Spleen (tissue), 11 donors: Measurements from ENCODE around the gene CALY. TPM values are rescaled to one million over a fixed set of nuclear protein-coding genes. Genes with fewer than 3 reads are reported as not detected.
A peak's percentile ranks its signal among the peaks of the same experiment; 100 is the strongest.

Source experiments
- DNase-seq: peaks from one replicate; pipeline ENCODE4 v3.0.0-alpha.2; 2020
- H3K27ac ChIP-seq, 8 donors: fragments of 200-600 bp; sonication (generic) in 7 of 8; 1 replicate in 4 of 8; 2 replicates in 4 of 8; pipeline versions ENCODE4 v1.5.0 to v1.8.0; 2016 to 2021; ENCODE audit warnings: inconsistent platforms in 4 of 8, mild to moderate bottlenecking in 4 of 8, moderate library complexity in 1 of 8
- H3K27me3 ChIP-seq, 7 donors: fragments of 200-600 bp; sonication (generic) in 6 of 7; replicated peaks in 1 of 7; 1 replicate in 4 of 7; 2 replicates in 3 of 7; pipeline versions ENCODE4 v1.5.0 to v1.8.0; 2016 to 2021; ENCODE audit warnings: inconsistent platforms in 3 of 7, mild to moderate bottlenecking in 1 of 7
- H3K36me3 ChIP-seq, 6 donors: fragments of 200-600 bp; sonication (generic) in 5 of 6; 1 replicate in 4 of 6; 2 replicates in 2 of 6; pipeline versions ENCODE4 v1.5.0 to v1.8.0; 2016 to 2021; ENCODE audit warnings: inconsistent platforms in 2 of 6
- H3K4me1 ChIP-seq, 6 donors: fragments of 200-600 bp; sonication (generic) in 5 of 6; 1 replicate in 3 of 6; 2 replicates in 3 of 6; pipeline versions ENCODE4 v1.5.0 to v1.8.0; 2016 to 2021; ENCODE audit warnings: inconsistent platforms in 3 of 6
- H3K4me3 ChIP-seq, 8 donors: fragments of 200-600 bp; sonication (generic) in 7 of 8; 1 replicate in 4 of 8; 2 replicates in 4 of 8; pipeline versions ENCODE4 v1.5.0 to v1.8.0; 2016 to 2021; ENCODE audit warnings: inconsistent platforms in 4 of 8, mild to moderate bottlenecking in 4 of 8, moderate library complexity in 2 of 8
- H3K9me3 ChIP-seq, 8 donors: fragments of 200-600 bp; sonication (generic) in 7 of 8; 1 replicate in 4 of 8; 2 replicates in 4 of 8; pipeline versions ENCODE4 v1.5.0 to v1.8.0; 2016 to 2021; ENCODE audit warnings: inconsistent platforms in 4 of 8
- POLR2A ChIP-seq, 3 donors: fragments of 450-650 bp; IDR thresholded peaks; one replicate each; pipeline ENCODE4 v1.5.1; 2017; ENCODE audit warnings: antibody characterized with exemption in 3 of 3, mild to moderate bottlenecking in 1 of 3
- POLR2AphosphoS5 ChIP-seq, 3 donors: sonication (generic); formaldehyde crosslinking; IDR thresholded peaks; one replicate each; pipeline ENCODE4 v1.5.1; 2017; ENCODE audit warnings: antibody characterized with exemption in 3 of 3
- WGBS, 5 donors: extraction: QIAGEN DNeasy Blood & Tissue Kit in 3 of 5; methylation state at CpG; one replicate each; pipeline versions ENCODE4 v1.1.5 to v1.1.7; 2013 to 2018; 5-methylcytosine and 5-hydroxymethylcytosine counted together
- intact Hi-C: fragments of 100-400 bp; cut with DNase I; formaldehyde crosslinking; loops from one replicate; pipeline ENCODE4 v1.15.0; 2023; ENCODE audit warnings: low total_unique reads
- polyA plus RNA-seq, 3 donors: library from polyadenylated mRNA; stranded (reverse); fragments of 200-250 nt; gene quantifications; one replicate each; pipeline ENCODE4 v1.2.1, GENCODE V29; 2013
- total RNA-seq, 7 donors: library from RNA; depleted of rRNA in 3 of 7; stranded (reverse); fragments of >200 nt in 3 of 7; fragmentation: NEBNext Ultra II Directional in 4 of 7; extraction: Animal tissue kit (Norgen Biotek cat#: 25700) in 4 of 7; gene quantifications; one replicate each; pipeline versions ENCODE4 v1.1.0 to v1.2.1, GENCODE V29; 2016 to 2021
- TF ChIP-seq, protein P1 (sequence below), 11 experiments: fragments of 200-600 bp in 7 of 11; fragments of 450-650 bp in 4 of 11; sonication (generic) in 4 of 11; IDR thresholded peaks in 8 of 11; conservative IDR thresholded peaks in 3 of 11; 1 replicate in 7 of 11; 2 replicates in 4 of 11; pipeline versions ENCODE4 v1.4.0 to v1.8.0; 2016 to 2021; ENCODE audit warnings: antibody characterized with exemption in 11 of 11, inconsistent platforms in 4 of 11, mild to moderate bottlenecking in 1 of 11
- donor health status: healthy with polysubstance abuse.
- donor health status: DM: no; HTN: no; CAD: no; lungs with moderate emphysema.
- donor health status: DM: no; HTN: no; CAD: no.
- donor health status: Bipolar disorder and iron deficiency.
- donor health status: healthy.
- donor health status: DM: no; HTN: no; CAD: no.
- donor health status: DM: yes; HTN: yes; CAD: no.

CALY gene
- total and polyA plus RNA-seq, 10 donors: 0.04 to 3.4 (median 0.34) TPM; not detected in 1

DNA sequence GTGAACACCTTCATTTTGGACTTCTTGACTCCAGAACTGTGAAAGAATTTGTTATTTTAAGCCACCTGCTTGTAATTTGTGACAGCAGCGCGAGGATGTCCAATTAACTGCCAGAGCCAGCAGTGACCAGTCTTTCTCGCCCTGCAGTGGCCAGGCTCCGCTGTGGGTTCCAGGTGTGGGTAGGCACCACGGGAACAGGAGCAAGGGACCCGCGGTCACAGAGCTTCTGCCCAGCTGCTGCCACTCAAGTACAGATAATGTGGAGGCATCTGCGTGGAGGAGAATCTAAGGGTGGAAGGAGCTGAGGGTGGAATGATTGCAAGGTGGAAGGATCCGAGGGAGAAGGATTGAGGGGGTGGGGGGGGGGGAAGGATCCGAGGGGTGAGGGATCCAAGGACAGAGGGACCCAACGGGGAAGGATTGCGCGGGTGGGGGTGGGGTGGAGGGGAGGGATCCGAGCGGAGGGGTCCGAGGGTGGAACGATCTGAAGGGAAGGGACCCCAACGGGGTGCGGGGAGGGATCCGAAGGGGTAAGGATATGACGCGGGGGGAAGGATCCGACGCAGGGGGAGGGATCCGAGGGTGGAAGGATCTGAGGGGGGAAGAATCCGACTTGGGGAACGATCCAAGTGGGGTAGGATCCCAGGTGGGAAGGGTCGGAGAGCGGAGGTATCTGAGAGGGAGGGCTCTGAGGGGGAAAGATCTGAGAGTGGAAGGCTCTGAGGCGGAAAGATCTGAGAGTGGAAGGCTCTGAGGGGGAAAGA is 3.6 kb downstream of the CALY start:
- Histone ChIP-seq H3K4me3 (no peak overlapping the region), H3K27me3 (peaks cover 0 to 80% (median 58%) of the 10 kb centered on the region in 7 donors), H3K9me3 (no peaks in the 10 kb centered on the region), H3K27ac (no peak overlapping the region), H3K36me3 (no peaks in the 10 kb centered on the region), H3K4me1 (peaks cover 15 to 42% (median 33%) of the 10 kb centered on the region in 6 donors)
- 81 to 86% (median 84%) methylated on average over 30 of the region's 30 CpGs for WGBS, 5 donors
- TF ChIP-seq POLR2AphosphoS5 (IDR thresholded peaks at IDR 0.05): no peak
- intact Hi-C loops: loop anchor here (10.0 kb wide), 1 partner anchor 192 kb away; the partner anchor contains the start of gene CYP2E1
- no peak for DNase-seq

DNA sequence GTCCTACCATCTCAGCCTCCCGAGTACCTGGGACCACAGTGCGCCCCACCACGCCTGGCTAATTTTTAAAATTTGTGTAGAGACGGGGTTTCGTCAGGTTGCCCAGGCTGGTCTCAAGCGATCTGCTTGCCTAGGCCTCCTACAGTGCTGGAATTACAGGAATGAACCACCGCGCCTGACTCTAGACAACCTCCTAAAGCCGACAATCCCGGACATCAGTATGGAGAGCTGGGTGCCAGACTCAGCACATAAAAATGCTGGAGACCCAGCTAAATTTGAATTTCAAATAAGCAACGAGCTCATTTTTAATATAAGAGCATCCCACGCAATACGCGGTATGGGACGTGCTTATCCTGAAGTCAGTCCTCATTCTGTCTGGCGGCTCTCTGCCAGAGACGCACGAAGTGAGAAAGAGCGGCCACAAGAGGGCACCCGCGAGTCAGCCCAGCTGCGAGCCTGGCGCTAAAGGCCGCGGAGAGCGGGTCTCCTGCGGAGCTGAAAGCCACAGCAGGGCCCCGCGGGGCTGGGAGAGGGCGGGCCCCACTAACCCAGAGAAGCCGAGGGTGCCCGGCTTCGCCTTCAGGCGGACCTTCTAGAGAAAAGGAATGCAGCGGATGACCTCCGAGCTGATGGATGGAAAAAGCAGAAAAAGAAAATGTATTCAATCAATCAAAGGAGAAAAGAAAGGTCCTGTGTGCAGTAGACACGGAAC is 7.0 kb downstream of the CALY start:
- Histone ChIP-seq H3K4me1 (peaks cover 8 to 33% (median 27%) of the 10 kb centered on the region in 6 donors), H3K9me3 (no peaks in the 10 kb centered on the region), H3K27me3 (peaks cover 3 to 80% (median 58%) of the 10 kb centered on the region in 7 donors), H3K27ac (no peak overlapping the region), H3K36me3 (no peaks in the 10 kb centered on the region), H3K4me3 (peak overlapping the region in 3 of 8 donors; percentile 10 to 47 (median 14))
- DNase-seq: peak; percentile 96
- intact Hi-C loops: loop anchor here (10.0 kb wide), 1 partner anchor 195 kb away; the partner anchor contains the start of gene CYP2E1
- 9 to 12% (median 10%) methylated on average over 34 to 37 of the region's 37 CpGs for WGBS, 5 donors
- TF ChIP-seq POLR2A (IDR thresholded peaks at IDR 0.05) (no peak), POLR2AphosphoS5 (IDR thresholded peaks at IDR 0.05) (peak; percentile 59 to 72 (median 66))
- TF ChIP-seq, protein P1, sequence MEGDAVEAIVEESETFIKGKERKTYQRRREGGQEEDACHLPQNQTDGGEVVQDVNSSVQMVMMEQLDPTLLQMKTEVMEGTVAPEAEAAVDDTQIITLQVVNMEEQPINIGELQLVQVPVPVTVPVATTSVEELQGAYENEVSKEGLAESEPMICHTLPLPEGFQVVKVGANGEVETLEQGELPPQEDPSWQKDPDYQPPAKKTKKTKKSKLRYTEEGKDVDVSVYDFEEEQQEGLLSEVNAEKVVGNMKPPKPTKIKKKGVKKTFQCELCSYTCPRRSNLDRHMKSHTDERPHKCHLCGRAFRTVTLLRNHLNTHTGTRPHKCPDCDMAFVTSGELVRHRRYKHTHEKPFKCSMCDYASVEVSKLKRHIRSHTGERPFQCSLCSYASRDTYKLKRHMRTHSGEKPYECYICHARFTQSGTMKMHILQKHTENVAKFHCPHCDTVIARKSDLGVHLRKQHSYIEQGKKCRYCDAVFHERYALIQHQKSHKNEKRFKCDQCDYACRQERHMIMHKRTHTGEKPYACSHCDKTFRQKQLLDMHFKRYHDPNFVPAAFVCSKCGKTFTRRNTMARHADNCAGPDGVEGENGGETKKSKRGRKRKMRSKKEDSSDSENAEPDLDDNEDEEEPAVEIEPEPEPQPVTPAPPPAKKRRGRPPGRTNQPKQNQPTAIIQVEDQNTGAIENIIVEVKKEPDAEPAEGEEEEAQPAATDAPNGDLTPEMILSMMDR (IDR thresholded peaks at IDR 0.05 in 8 of 11, conservative IDR thresholded peaks at IDR 0.05 in 3 of 11): peak; percentile 58 to 95 (median 94)

DNA sequence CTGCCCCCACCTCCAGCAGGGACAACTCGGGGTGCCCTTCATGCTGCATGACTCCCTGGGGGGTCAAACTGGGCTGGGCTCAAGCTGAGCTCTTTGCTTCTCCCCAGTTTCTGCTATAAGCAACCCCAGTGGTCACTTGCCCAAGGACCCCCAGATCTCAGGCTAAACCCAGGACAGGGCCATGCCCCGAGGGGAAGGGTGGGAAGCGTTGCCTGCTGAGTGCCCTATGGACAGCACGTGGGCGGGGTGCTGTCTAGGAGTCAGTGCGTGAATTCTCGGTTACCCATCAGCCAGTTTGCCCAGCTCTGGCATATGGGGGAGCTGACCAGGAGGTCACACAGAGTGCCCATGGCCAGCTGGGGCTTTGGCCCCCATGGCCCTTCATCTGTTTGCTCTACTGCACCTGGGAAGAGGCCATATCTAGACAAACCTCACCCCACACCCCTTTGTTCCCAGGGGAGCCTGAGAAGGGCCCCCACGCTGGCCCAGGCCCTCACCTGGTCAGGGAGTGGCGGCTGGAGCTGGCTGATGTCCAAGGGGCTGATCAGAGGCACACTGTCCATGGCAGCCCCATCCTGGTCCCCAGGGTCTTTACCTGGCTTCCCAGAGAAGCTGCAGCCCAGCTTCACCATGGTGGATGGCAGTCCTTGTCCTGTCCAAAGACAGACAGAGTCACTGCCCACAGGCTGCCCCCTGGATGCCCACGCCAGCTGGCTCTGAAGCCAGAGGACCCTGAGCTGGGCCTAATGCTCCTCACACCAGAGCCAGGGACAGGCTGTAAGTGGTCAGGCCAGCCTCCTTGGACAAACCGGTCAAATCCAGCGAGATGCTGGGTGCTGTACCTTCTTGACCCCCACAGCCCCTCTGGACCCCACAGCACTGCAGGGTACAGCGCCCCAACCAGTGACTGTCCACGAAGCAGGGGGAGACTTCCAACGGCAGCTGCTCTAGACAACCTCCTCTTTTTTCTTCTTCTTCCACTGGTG is 8.0 kb downstream of the CALY start:
- peaks cover 3 to 87% (median 56%) of the 10 kb centered on the region in 7 donors for H3K27me3 ChIP-seq

More for the DNA sequence above, 8.0 kb downstream of the CALY start:
- no peak overlapping the region for H3K27ac ChIP-seq
- intact Hi-C loops: no loop called here
- DNase-seq: no peak
- no peaks in the 10 kb centered on the region for H3K9me3 ChIP-seq
- WGBS, 5 donors: 79 to 90% (median 83%) methylated on average over 10 to 15 of the region's 15 CpGs
- H3K4me1 ChIP-seq: peaks cover 7 to 38% (median 31%) of the 10 kb centered on the region in 6 donors
- TF ChIP-seq, protein P1 (IDR thresholded peaks at IDR 0.05 in 8 of 11, conservative IDR thresholded peaks at IDR 0.05 in 3 of 11): no peak
- TF ChIP-seq POLR2AphosphoS5 (IDR thresholded peaks at IDR 0.05) (no peak), POLR2A (IDR thresholded peaks at IDR 0.05) (no peak)
- H3K36me3 ChIP-seq: no peaks in the 10 kb centered on the region
- H3K4me3 ChIP-seq: no peak overlapping the region
